GM10266 (cell line): ENCODE results near the gene WNT8B.
A peak's percentile ranks its signal among the peaks of the same experiment; 100 is the strongest.

Source experiments
- DNase-seq: peaks from one replicate; pipeline ENCODE4 v3.0.0; 2012; ENCODE audit errors: extremely low spot score
- TF ChIP-seq, protein P1 (sequence below): IDR thresholded peaks from 2 replicates; pipeline ENCODE4 v1.5.1; 2012; ENCODE audit warnings: mild to moderate bottlenecking, low read depth; ENCODE audit not compliant: control insufficient read depth, insufficient read depth; ENCODE audit errors: missing control alignments

Gene WNT8B

DNA sequence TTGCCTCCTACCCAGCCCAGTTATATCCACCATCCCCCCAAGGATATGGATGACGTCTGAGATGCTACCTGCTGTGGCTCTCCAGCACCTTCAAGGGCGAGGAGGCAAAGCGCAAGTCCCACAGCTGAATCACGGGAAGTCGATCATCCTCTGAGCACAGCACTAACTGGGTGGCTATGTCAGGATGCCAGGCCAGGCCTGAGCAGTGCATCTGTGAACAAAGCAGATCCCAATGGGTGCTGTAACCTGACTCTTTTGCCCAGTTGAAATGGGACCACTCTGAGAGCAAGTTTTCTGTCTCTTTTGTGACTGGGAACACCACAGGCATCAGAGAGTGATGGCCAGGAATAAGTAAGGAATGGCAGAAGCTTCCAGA lies 44.5 kb downstream of the WNT8B start:
- DNase-seq, result no peak
- TF ChIP-seq, protein P1, sequence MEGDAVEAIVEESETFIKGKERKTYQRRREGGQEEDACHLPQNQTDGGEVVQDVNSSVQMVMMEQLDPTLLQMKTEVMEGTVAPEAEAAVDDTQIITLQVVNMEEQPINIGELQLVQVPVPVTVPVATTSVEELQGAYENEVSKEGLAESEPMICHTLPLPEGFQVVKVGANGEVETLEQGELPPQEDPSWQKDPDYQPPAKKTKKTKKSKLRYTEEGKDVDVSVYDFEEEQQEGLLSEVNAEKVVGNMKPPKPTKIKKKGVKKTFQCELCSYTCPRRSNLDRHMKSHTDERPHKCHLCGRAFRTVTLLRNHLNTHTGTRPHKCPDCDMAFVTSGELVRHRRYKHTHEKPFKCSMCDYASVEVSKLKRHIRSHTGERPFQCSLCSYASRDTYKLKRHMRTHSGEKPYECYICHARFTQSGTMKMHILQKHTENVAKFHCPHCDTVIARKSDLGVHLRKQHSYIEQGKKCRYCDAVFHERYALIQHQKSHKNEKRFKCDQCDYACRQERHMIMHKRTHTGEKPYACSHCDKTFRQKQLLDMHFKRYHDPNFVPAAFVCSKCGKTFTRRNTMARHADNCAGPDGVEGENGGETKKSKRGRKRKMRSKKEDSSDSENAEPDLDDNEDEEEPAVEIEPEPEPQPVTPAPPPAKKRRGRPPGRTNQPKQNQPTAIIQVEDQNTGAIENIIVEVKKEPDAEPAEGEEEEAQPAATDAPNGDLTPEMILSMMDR, result no peak

DNA sequence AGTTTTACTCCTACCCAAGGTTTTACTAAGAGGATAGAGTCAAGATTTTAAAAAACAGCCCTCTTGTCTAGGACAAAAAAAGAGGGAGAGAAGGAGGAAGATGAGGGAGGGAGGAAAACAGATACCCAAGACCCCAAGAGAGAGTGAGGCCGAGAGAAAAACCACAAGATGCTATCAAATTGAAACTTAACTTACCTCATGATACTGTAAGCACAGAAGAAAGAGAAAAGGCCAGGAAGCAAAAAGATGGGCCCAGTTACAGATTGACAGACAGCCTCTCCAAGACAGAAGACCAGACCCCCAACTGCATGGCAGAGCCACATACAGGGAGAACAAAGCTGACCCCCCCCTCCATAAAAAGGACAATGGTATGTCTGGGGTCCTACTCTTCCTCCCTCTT lies 45.5 kb downstream of the WNT8B start:
- TF ChIP-seq, protein P1, result no peak
- no peak for DNase-seq

DNA sequence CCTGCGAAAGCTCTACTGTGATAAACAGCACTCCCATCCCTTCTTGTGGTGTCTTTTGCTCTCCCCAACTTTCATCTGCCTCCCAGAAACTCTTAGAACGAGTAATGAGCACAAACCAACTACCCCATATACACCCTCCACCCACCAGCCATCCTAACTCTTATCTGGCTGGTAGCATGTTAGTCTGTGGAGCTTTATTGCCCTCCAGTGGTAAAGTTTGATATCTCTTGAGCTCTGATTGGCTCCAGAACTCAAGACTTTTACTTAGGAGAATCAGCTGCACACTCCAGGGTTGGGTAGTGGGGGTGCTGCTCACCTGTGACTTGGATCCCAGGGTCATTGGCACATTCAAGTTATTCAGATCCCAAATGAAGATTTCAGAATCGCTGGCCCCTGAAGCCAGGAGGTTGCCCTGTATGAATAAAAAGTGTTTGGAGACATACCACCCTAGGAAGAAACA lies 45.9 kb downstream of the WNT8B start:
- TF ChIP-seq, protein P1, result peak; percentile 42
- peak; percentile 52 for DNase-seq

DNA sequence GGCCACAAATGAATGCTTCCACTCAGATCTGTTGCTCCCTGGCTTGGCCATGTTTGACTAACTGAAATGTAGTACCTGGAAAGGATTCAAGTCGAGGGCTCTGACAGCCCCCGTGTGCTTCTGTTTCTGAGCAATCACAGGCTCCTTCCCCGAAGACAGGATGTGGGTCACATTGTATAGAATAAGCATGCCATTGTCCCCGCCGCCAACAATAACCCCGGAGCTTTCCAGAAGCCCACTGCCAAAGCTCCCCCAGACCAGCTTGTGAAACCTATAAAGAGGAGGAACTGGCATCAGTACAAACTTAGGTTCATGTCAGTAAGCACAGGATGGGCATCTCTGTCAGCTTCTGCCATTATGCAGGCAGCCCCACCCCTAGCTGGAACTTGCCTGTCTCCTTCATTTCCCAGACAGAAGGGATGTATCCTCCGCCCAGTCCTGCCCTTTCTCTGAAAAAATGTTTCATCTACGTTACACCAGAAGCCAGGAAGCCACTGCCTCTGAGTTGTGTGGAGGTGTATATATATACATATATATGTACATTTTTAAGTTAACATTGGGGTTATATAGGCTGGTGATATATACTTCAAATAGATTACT lies 46.5 kb downstream of the WNT8B start:
- TF ChIP-seq, protein P1, result no peak
- no peak for DNase-seq

DNA sequence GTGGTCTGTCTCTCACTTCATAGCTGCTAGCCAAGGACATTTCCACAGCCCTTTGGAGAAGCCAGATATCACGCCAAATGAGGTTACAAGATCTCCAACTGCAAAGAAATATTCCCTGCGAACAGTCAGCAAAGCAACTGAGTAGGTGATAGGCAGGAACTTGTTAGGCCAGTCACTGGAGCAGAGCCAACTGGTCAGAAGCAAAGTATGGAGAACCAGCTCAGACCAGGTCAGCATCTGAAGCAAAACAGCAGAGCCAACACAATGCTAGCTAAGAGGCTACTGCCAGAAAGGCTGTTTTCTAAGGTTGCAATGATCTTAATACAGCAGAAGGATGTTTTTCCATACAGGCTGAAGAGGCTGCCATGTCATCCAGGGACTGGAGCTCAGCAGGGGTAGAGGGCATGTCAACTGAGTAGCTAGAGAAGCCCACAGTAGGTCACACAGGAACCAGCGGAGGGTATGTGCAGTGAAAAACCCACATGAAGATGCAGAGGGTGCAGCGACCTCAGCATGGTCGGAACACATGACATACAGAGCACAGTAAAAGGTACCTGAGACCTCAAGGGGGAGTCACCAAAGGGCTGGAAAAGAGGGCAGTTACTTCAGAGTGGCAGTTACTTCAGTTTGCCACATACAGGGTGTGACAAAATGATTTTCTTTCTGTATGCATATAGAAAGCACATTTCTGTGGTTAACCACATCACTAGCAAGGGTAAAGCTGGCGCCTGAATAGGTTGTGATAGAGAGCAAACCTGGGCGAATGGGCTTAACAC lies 47.9 kb downstream of the WNT8B start:
- no peak for DNase-seq
- TF ChIP-seq, protein P1, result no peak

DNA sequence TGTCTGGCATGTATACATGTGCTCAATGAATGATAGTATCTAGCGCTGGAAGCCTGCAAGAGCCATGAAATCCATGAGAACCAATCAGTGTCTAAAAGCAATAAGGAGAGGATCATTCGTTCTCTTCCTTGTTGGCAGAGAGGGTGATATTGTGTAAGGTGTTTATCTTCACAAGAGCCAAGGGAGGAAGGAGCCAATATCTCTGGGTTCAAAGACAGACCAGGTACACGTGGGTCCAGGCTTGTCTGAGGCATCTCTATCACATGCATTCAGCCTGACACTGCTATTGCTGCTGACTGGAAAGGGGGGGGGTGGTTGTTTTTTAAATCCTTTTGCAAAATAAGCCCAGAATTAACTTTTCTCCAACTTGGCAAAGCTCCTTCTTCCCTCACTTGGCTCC lies 52.8 kb downstream of the WNT8B start:
- TF ChIP-seq, protein P1, result no peak
- DNase-seq, result no peak

DNA sequence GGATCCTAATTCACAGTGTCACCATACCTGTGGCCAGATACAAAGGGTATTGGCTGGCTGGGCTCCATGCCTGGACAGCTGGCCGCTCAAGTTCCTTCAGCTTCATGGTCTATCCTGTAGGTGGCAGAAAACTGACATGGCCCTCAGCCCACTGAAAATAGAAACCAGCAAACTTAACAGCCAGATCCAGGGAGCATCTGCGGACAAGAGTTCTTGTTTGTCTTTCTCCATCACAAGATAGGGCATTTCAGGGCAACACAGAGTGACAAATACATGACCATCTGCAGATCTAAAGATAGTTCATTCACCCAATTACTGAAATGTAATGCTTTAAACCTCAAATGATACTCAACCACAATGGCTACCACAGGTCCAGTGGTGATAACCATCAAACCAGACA lies 54.0 kb downstream of the WNT8B start:
- TF ChIP-seq, protein P1, result no peak
- DNase-seq, result no peak
